ENCODE measurements around the gene MRPL55. TPM values are rescaled to one million over a fixed set of nuclear protein-coding genes. Genes with fewer than 3 reads are reported as not detected.

MRPL55 gene
- total and polyA plus RNA-seq, 2 experiments from 2014 or later = 139 to 144 TPM

DNA sequence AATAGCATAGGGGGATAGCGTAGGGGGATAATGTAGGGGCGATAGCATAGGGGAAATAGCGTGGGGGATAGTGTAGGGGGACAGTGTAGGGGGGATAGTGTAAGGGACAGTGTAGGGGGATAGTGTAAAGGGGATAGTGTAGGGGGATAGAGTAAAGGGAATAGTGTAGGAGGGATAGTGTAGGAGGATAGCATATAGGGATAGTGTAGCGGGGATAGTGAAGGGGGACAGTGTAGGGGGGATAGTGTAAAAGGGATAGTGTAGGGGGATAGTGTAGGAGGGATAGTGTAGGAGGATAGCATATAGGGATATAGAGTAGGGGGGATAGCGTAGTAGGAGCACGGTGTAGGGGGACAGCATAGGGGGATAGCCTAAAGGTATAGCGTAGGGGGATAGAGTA lies 40.7 kb downstream of the MRPL55 start:
- TF ChIP-seq, protein P1, sequence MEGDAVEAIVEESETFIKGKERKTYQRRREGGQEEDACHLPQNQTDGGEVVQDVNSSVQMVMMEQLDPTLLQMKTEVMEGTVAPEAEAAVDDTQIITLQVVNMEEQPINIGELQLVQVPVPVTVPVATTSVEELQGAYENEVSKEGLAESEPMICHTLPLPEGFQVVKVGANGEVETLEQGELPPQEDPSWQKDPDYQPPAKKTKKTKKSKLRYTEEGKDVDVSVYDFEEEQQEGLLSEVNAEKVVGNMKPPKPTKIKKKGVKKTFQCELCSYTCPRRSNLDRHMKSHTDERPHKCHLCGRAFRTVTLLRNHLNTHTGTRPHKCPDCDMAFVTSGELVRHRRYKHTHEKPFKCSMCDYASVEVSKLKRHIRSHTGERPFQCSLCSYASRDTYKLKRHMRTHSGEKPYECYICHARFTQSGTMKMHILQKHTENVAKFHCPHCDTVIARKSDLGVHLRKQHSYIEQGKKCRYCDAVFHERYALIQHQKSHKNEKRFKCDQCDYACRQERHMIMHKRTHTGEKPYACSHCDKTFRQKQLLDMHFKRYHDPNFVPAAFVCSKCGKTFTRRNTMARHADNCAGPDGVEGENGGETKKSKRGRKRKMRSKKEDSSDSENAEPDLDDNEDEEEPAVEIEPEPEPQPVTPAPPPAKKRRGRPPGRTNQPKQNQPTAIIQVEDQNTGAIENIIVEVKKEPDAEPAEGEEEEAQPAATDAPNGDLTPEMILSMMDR (IDR thresholded peaks at IDR 0.05; ENCODE audit: low read depth, low read length) = no peak
- peaks cover 1% of the 10 kb centered on the region for H3K4me1 ChIP-seq (ENCODE audit: low read depth)
- no peak overlapping the region for H3K4me3 ChIP-seq
- no peaks in the 10 kb centered on the region for H3K9me3 ChIP-seq (ENCODE audit: low read depth)
- H3K36me3 ChIP-seq = no peaks in the 10 kb centered on the region
- DNase-seq (ENCODE audit: low read depth in 1 of 2, low spot score in 1 of 2) = no peak
- peaks cover 42% of the 10 kb centered on the region for H3K27me3 ChIP-seq
- H3K27ac ChIP-seq = no peak overlapping the region

DNA sequence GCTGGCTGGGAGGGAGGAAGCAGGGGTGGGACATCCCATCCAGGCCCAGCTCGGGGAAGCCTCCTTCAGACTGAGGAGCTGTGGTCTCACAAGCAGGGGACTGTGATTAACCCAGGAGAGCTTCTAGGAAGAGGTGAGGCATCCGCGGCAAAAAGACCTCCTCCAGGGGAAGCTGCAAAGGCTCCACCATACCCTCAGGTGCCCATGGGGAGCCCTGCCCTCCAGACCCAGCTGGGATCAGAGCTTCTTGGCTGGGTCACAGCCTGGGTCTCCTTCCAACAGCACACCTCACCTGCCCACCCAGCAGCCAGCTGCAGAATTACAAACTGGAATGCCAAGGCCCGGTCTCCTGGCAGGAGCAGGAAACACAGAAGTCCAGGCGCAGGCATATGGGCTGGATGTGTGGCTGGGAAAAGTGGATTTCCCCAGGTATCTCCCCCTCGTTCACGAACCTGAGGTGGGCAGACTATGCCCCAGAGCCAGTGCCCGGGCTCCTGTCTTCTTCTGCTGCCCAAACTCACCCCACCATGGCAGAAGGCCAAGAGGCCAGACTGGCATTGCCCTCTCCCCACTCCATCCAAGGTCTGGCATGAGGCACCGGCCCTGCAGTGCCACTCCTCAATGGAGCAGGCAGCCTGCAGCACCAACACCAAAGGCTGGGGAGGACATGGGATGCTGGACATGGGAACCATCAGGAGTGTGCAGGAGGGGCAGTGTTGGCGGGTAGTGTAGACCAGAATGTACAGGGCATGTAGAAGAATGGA lies 42.0 kb downstream of the MRPL55 start:
- H3K27ac ChIP-seq = no peak overlapping the region
- TF ChIP-seq, protein P1 (IDR thresholded peaks at IDR 0.05; ENCODE audit: low read depth, low read length) = no peak
- no peak for DNase-seq (ENCODE audit: low read depth in 1 of 2, low spot score in 1 of 2)
- H3K36me3 ChIP-seq = no peaks in the 10 kb centered on the region
- peaks cover 42% of the 10 kb centered on the region for H3K27me3 ChIP-seq
- H3K4me1 ChIP-seq (ENCODE audit: low read depth) = no peaks in the 10 kb centered on the region
- H3K9me3 ChIP-seq (ENCODE audit: low read depth) = no peaks in the 10 kb centered on the region
- no peak overlapping the region for H3K4me3 ChIP-seq

DNA sequence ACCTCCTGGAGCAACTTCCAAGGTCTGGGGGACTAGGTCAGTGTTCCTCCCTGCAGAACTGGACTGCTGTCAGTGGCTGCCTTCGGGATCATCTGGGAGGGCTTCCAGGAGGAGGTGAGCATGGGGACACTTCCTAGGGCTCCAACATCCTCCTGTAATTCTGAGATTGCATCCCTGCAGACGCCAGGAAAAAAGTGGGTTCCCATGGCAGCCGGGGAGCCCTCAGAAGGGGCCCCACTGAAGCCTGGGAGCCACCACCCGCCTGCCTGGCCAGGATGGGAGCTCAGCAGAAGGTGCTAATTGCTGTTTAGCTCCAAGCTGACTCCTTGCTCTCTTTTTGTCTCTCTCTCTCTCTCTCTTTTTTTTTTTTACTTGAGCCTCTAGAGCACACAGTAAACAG lies 42.7 kb downstream of the MRPL55 start:
- TF ChIP-seq, protein P1 (IDR thresholded peaks at IDR 0.05; ENCODE audit: low read depth, low read length) = no peak
- Histone ChIP-seq H3K4me3 (no peak overlapping the region), H3K4me1 (ENCODE audit: low read depth) (no peaks in the 10 kb centered on the region), H3K36me3 (no peaks in the 10 kb centered on the region), H3K9me3 (ENCODE audit: low read depth) (no peaks in the 10 kb centered on the region), H3K27me3 (peaks cover 43% of the 10 kb centered on the region), H3K27ac (no peak overlapping the region)
- no peak for DNase-seq (ENCODE audit: low read depth in 1 of 2, low spot score in 1 of 2)

DNA sequence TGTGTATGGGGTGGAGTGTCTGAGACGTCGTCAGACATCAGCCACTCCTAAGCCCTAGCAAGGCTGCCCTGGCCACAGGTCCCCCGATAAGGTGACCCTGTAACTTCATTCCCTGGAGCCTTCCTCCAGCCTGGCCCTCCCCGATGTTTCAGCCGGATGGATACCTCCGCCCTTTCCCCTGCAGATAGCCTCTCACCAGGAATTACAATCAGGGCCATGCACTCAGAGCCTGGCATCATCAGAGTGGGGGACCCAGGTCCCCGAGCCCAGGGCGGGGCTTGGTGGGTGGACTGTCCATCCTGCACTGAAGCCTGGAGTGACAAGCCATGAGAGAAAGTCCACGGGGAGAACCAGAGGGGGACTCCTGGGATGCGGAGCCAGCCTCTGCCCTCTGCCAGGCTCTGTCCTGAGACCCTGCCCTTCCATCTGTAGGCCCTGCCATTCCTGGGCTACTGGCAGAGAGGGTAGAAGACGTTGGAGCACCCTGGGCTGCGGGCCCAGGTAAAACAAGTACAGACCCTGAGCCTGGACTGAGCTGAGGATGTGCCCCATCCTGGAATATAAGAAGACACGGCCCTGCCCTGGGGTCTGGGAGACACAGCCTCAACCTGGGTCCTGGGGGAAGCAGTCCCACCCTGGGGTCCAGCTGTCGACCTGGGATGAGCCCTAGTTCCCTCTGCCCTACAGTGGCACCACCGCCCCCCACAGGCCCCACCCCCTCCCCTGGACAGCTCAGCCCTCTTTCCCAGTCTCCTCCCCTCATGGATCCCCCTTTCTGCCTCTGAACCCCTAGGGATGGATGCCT lies 43.4 kb downstream of the MRPL55 start:
- no peaks in the 10 kb centered on the region for H3K4me1 ChIP-seq (ENCODE audit: low read depth)
- H3K9me3 ChIP-seq (ENCODE audit: low read depth) = no peaks in the 10 kb centered on the region
- no peak for DNase-seq (ENCODE audit: low read depth in 1 of 2, low spot score in 1 of 2)
- H3K27ac ChIP-seq = no peak overlapping the region
- H3K27me3 ChIP-seq = peaks cover 43% of the 10 kb centered on the region
- no peak overlapping the region for H3K4me3 ChIP-seq
- TF ChIP-seq, protein P1 (IDR thresholded peaks at IDR 0.05; ENCODE audit: low read depth, low read length) = no peak
- no peaks in the 10 kb centered on the region for H3K36me3 ChIP-seq

DNA sequence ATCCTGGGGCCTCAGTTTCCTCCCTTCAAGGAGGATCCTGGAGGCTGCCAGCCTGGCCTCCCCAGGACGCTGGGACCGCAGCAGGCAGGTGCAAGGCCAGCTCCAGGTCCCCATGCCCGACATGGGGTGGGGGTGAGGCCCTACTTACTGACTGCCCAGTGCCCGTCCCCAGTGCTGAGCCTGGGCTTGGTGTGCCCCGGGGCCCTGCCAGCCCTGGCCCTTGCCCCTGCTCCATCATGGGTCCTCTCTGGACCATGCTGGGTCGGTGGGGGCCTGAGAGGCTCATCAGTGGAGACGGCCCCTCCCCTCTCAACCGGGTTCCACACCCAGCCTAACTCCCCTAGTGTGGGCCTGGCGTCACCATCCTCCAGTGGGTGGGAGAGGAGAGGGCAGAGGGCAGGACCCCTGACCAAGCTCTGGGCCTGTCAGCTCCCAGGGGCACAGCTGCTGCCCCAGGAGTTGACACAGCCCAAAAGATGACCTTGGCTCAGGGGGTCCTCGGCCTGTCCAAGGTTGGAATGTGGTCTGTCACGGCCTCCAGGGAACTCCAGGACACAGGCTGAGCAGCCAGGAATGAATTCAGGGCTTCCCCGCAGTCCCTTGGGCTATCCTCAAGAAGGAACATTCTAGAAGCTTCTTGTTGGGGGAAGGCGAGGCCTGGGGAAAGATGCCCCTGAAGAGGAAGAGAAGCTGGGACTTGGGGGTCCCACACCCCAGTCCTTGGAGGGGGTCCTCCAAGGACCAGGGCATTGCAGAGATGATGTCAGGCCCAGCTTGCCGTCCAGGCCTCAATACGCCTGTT lies 44.2 kb downstream of the MRPL55 start:
- peaks cover 44% of the 10 kb centered on the region for H3K27me3 ChIP-seq
- H3K4me3 ChIP-seq = no peak overlapping the region
- TF ChIP-seq, protein P1 (IDR thresholded peaks at IDR 0.05; ENCODE audit: low read depth, low read length) = no peak
- no peaks in the 10 kb centered on the region for H3K36me3 ChIP-seq
- H3K9me3 ChIP-seq (ENCODE audit: low read depth) = no peaks in the 10 kb centered on the region
- no peaks in the 10 kb centered on the region for H3K4me1 ChIP-seq (ENCODE audit: low read depth)
- no peak overlapping the region for H3K27ac ChIP-seq
- DNase-seq (ENCODE audit: low read depth in 1 of 2, low spot score in 1 of 2) = no peak
